Activated T-cell treated with anti-CD3 and anti-CD28 coated beads for 48 hours (primary cell): ENCODE data around the gene UNC79.
A peak's percentile ranks its signal among the peaks of the same experiment; 100 is the strongest.

Source experiments
- DNase-seq: peaks from one replicate; pipeline ENCODE4 v3.0.0-alpha.2; 2020; ENCODE audit warnings: low read depth

The UNC79 gene

DNA sequence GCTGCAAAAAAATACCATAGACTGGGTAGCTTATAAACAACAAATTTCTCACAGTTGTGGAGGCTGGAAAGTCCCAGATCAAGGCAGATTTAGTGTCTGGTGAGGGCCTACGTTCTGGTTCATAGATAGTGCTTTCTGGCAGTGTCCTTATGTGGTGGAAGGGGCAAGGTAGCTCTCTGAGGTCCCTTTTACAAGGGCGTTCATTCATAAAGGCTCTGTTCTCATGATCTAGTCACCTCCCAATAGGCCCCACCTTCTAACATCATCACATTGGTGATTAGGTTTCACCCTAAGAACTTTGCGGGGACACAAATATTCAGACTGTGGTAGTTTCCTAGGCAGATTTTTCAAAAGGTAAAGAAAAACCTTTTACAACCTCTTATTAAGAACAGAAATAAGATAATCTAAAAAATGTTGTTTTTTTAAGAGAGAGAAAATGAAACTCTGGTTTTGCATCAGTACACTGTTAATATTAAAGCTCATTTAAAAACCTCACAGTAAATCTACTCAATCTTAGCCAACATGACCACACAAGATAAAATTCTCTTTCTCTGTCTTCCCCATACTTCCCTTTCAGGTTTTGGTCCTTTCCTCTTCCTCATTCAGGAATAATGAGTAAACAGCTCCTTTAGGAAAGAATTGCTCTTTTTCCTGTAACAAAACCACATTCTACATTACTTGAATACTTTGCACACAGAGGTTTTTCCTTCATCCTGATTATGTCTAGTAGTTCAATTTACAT, 117.5 kb downstream of the UNC79 start:
- DNase-seq: no peak

DNA sequence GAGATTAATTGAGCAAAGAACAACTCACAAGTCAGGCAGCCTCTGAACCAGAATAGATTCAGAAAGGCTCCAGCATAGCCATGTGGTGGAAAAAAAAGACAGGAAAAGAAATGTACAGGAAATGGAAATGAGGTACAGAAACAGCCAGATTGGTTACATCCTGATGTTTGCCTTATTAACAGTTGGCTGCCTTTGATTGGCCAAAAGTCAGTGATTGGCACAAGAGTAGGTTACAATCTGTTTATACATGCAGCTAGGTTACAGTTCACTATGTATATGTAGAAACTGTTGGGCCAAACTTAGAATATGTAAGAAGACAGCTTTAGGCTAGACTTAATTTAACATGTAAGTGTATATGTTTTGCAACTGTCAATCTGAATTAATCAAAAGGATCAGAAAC, 118.9 kb downstream of the UNC79 start:
- no peak for DNase-seq

DNA sequence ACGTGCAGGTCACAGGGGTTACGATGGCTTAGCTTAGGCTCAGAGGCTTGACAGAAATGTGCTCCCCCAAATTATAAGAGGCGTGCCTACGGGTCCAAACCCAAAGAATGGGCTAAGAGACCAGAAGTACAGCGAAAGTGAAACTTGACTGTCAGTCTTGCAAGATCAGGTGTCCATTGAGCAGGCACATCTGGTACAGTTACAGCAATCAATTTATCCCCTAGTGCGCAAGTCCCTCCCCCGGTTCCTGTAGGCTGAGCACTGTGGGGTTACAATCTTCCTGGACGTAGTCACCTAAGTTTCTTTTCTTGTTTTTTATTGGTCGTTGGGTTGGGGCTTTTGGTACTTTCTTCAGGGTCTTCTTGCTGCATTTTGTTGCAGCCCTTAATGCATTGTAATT, 134.2 kb downstream of the UNC79 start:
- DNase-seq: no peak

DNA sequence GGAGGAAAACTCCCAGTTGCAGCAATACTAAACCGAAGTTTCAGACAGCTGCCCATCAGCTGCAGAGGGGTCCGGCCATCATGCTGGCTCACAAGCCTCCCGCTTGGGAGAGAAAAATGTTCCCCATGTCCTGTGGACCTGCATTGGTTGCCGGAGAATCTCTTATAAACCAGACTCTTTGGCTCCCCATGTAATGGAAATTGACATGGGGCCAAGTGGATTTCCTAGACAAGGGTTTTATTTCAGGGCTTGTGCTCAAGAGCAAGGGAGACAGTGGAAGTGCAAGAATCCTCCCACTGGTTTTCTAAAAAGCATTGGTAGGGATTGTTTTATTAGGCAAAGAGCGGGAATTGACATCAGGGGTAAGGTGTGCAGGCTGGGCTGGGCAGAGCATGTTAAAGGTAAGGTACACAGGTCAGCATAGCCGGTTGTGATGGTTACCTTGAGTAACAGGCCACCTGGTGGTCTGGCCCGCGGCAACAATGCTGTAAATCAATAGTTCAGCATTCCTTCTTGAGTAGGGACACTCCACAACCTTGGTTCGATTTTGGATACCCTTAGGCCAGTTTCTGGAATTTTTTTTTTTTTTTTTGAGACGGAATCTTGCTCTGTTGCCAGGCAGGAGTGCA, 135.4 kb downstream of the UNC79 start:
- no peak for DNase-seq

DNA sequence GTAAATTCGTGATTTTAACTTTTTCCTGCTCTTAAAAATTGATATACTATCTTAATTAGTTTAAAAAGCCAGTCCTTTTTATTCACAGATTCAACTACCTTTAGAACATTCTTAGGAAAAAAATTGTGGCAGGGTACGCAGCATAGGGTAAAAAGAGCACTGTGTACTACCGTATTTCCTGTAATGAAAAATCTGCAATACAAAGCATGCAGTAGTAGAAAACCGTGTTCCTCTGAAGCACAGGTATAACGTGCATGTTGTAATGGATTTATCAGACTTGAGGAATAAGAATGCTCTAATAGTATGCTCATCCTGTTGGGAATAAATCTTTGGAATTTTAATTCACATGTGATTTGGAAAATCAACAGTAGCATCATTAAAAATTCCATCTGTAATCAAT, 140.5 kb downstream of the UNC79 start:
- DNase-seq: no peak

DNA sequence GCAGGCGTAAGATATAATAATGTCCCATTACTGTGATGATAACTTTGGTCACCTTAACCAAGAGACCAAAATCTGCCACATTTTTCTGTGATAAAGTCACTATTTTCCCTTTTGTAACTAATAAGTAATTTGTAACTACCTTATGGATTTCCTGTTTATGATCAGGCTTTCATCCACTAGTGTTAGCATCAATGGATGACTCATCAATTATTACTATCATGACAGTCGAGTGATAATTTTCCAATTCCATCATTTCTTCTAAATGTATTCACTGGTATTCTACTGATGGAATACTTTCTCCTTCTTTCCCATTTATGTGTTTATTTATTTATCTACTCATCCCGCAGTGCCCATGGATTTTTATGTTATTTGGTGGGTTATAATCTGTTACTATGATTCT, 148.4 kb downstream of the UNC79 start:
- DNase-seq: no peak

DNA sequence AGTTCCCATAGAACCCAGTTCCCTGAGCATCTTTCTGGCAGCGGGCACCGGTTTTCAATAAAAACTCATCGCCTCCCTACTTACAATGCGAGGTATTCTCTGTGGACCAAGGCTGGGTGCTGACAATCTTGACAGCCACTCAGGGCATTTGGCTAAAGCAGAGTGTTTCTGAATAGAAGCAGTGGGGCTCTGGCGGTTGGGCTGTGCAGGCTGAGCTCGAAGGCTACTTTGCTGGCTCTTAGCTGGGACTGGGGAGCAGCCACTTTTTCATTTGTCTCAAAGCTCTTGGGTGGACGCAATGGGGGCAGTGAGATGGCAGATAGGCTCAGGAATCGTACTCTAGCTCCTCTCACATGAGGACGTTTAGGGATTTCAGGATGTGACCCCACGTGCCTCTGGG, 151.8 kb downstream of the UNC79 start:
- no peak for DNase-seq

DNA sequence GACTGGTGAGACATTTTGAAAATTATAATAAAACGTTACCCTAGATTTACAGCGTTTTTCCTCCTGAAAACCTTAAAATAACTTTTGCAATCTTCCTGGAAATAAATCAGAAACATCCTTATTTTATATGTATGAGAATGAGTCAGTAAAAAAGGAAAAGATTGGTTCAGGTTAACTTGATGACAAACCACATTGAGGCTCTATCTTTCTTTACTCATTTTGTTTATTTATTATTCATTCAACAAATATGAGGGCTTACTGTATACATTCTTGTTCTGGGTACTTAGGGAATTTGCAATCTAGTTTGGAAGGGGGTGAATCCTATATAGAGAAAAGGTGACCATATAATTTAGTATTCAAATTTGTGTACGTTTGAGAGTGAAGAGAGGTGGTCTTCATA, 156.6 kb downstream of the UNC79 start:
- DNase-seq: no peak

DNA sequence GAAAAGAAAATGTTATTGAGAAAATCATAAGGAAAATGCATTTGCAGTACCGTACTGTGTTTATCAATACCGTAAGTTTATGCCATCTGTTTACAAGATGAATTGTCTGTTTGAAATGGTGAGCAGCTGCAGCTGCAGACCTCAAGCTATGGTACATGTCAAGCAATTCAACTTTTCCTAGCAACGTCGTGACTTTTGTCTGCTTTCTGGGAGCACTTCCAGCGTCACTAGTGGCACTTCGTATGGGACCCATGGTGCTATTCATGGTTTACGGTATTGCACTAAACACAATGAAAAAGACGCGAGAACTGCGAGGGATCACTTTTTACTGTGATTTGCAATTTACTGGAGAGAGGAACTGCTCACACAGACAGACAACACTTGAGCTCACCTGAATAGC, 160.8 kb downstream of the UNC79 start:
- no peak for DNase-seq

DNA sequence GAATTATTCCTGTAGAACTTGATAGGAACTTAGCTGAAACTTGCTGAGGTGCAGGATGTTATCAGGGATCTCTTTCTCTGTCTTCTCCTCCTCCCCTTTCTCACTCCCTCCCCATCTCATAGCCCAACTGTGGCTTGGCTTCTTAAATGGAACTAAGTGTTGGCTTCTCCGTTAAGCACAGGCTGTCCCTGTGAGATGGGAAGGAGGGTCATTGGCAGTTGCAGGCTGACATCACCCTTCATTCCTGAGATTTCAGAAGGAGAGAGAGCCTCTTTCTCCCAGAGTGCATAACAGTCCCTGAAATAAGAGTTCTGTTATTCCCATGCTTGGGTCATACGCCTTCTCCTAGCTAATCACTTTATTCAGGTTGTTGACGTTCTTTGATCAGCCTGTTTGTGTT, 162.0 kb downstream of the UNC79 start:
- DNase-seq: no peak

DNA sequence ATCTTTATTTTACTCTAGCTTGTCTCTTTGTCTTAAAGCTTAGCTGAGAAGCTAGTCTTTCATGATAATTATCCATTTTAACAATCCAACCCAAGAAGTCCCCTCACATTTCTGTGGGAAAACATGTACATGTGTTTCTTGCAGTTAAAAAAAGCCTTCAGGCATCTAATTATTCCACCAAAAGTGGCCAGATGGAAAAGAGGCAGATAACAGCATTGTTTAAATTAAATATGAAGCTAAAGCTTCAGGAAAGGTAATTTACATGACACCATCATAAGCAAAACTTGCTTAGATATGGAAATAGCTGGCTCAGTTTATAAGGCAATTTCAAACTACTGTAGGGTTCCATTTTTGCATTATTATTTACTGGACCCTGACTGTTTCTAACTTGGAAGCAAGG, 175.4 kb downstream of the UNC79 start:
- no peak for DNase-seq

DNA sequence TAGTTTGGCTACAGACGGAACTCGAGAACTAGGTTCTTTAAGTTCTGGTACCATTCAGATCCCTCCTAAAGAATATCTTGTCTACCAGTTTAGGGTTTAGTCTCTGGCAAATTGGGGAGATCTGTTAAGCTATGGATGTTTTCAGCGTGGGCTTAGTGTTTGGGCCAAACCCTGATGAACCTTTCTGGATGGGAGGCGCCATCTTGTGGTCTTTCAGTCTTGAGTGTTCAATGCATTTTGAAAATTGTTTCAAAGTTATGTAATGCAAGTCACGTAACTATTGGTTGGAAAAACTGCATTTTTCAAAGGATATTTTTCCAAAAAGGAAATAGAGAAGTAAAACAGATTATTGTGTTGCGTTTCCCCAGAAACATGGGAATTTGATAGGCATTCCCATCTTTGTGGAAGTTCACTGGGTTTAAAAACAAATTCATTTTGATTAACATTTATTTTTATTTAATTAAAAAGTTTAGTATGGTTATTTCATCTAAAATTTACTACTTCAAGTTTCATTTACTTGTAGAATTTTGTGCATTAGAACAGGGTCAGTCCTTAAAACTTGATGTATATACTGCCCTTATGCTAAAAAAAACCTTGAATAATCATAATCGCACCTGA, 188.5 kb downstream of the UNC79 start:
- DNase-seq: peak; percentile 1

DNA sequence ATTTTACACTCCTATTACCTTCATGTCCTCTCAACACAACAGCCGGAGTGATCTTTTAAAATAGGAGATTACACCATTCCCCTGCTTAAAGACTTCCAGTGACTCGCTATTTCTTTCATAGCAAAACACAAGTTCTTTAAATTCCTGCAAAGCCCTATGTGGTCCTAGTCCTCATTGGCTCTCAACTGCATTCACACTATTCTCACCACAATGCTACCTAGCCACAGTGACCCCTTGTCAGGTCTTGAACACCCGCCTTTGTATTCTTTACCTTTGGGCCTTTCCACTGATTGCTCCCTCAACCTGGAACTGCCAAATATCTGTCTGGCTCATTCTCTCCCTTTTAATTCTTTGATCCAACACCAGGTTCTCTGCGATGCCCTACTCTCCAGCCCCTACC, 197.3 kb downstream of the UNC79 start:
- no peak for DNase-seq

DNA sequence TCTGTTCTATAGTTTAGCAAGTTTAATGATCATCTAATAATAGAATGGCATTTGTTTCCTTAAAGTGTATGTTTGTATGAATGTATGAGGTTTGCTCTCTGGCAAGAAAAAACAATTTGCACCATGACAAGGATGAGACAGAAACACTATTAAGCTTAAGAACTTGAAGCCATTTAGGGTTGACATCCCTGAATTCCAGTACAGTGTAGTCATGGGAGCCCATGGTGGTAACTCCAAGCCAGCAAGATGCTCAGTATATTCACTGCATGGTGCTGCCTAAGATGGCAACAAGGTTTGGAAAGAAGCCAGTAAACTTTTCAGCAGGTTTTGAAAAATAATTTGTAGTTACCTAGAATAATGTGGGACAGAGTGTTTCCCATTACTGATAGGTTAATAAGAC, 198.9 kb downstream of the UNC79 start:
- DNase-seq: no peak

DNA sequence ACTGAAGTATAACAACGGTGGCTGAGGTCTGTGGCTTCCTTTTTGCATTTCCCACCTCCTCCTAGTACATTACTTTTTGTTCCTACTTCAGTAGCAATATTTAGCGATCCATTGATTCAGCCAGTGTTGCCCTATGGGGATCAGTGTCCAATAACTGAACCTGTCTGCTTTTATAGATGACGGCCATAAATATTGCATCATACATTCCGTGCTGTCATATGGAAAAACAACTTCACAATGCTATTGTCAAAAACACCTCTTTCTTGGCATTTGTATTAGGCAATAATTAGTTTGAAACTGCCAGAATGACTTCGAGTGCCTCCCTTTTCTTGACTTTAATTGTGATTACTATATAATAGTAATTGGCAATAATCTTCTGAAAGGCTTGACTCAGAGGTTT, 208.1 kb downstream of the UNC79 start:
- DNase-seq: no peak

DNA sequence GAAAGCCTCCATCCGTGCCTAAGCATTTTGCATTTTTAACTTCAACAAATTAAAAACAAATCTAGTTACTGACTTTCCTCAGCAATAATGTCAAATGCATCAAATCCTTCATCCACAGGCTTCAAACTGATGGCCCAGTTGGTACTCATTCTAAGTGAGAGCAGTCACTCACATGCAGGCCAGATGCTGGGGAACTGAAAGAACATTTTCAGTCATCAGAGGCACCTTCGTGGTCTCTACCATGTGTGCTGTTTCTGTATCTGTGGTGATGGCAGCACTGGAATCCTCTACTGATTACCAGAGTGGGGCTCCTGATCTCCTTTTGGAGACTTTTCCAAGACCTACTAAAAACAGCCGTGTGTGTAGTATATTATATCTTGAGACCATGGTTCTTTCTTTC, 212.4 kb downstream of the UNC79 start:
- no peak for DNase-seq

DNA sequence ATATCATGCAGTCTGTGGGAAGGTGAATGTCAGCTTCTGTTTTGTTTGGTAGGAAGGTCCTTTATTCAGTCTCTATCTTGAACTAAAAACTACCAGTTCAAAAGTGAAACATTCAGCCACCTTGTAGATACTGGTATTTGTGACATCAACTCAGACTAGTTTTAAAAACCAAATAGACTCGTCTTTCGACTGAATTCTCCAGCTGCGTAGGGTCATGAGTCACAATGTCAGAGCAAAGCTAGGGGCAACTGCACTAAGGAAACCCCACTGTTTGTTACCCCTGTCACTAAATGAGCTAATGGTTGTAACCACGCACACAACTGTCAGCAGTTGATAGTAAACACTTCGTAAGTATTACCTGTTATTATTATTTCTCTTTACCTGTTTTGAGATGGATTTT, 212.9 kb downstream of the UNC79 start:
- DNase-seq: no peak

DNA sequence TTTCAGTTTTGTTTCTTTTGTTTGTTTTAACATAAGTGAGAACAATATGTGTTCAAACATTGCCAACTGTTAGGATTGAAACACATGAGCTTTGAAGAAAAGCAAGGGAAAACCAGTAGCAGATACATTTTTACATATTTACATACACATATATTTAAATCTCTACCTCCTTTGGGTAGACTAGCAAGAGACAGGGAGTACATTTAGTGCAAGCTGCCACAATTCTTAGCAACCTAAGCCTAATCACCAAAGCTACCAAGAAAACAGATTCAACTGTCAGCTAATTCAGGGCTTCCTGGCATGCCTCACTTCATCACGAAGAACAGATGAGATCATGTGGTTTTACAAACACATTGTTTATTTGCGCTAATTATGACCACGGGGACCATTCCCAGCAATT, 214.5 kb downstream of the UNC79 start:
- no peak for DNase-seq

DNA sequence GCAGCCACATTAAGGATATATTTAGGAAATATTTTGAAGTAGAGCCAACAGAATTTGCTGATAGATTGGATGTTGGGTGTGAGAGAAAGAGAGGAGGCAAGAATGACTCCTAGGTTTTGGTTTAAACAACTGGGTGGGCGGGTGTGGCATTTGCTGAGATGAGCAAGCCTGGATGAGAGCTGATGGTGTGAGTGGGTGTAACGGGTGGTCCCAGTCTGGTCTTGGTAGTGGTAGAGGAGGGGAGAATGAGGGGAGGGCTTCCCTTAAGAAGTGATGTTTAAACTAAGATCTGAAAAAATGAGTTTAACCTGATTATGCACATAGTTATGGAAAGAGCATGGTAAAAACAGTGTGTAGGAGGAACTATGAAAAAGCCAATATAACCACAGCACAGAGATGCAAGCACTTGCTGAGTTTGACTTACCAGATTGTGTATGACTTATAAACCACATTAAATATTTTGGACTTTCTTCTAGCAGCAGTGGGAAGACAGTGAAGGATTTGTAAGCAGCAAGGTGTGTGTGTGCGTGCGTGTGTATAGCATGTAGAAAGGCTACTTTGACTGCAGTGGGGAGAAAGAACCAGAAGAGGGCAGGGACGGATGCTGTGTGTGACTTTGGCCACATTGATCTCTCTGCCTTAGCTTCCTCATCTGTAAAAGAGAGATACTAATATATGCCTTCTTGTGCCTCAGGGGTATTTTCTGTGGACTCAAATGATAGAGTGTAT, 217.9 kb downstream of the UNC79 start:
- DNase-seq: peak; percentile 13

DNA sequence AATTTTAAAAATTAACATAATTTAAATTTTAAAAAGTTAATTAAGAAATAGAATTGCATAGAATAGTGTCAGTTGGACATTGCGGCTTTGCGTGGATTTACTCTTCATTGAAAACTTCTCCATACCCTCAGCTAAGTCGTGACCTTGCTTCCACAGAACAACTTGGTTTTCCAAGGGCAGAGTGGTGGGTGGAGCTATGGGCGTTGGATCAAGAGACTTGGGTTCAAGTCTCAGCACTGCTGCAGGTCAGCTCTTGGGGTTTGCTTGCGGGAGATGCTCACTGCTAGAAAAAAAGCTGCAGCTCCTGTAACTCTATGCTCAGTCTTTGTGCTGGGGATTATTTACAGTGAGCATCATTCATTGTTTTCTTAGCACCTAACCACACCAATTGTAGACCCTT, 223.9 kb downstream of the UNC79 start:
- DNase-seq: no peak

DNA sequence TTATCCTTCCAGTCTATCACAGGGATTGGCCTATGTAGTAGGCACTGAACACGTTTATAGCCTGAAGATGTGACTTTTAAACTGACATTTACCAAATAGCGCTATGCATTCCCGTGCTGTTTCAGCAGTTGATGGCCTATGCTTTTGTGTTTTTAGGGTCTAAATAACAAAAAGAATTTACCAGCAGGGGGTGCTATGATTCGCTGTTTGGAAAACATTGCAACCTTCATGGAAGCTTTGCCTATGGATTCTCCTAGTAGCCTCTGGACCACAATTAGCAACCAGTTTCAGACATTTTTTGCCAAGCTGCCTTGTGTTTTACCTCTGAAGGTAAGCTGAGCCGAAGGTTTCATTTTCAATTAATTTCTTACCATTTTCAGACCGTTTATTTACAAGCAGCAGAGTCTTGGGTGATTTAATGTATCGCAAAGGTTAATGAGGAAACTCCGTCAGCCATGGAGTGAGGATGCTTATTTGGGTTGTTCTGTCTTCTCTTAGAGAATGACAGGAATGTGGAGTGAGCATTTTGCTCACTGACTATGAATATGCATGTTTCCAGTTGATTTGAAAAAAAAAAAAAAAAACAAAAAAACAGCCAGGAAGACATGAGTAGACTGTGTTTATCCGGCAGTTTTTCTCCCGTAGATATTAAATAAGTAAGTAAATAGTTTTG, 224.5 kb downstream of the UNC79 start:
- DNase-seq: no peak

DNA sequence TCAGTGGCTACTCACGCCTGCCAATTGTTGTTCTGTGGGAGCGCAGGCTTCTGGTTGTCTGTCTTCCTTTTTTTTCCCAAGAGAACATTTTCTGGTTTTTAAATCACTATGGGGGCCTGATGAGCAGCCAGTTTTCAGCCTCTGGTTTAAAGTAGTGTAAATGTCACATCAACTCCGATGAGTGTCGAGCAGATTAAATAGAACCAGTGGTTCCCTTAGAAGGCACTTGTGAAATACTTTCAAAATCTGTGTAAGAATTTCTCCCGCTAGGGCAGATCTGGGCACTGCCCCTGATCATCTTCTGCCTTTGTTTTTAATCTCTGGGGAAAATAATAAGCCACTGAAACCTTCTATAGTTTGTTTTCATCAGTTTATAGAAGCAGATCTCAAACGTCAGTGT, 227.1 kb downstream of the UNC79 start:
- no peak for DNase-seq

DNA sequence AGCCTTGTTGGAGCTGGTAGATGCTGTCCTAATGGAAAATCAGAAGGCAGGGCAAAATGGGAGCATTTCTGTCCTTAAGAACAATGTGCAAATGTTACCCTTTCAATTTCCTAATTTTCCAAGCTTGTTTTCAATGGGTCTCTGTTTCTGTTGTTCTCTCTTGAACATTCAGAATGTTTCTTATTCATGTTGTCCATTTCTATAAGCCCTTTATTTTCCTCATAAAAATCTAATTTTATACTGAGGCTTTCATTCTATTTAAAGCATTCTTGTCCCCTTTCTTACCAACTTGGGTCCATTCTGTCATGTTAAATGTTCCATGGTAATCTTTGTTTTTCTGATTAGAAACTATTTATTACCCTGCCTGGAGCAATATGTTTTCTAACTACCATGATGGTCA, 232.6 kb downstream of the UNC79 start:
- no peak for DNase-seq
